PC-3 (cell line): Measurements from ENCODE around the gene INF2.

Source experiments
- CTCF ChIP-seq: fragments of 300-600 bp; sonication (generic); conservative IDR thresholded peaks from 2 replicates; pipeline ENCODE4 v1.5.1; 2017; ENCODE audit warnings: antibody characterized with exemption, low read depth, mild to moderate bottlenecking, low read length
- EZH2phosphoT487 ChIP-seq: fragments of 300-600 bp; sonication (generic); IDR thresholded peaks from 2 replicates; pipeline ENCODE4 v1.6.1; 2018; ENCODE audit warnings: mild to moderate bottlenecking, antibody characterized with exemption, low read length, borderline replicate concordance

GRCh38 chr14:104699426-104699748 lies 10.0 kb downstream of the INF2 start:
- TF ChIP-seq EZH2phosphoT487 (no peak), CTCF (no peak)
